HG03575 (cell line): ENCODE results near the gene NUP58.
A peak's percentile ranks its signal among the peaks of the same experiment; 100 is the strongest.
"Not testable (repeated sequence)": the region's sequence is repeated elsewhere in the genome, so short reads cannot be mapped to it uniquely, and the experiment has no call there.

Source experiments
- ATAC-seq: cut with Tn5 transposase; IDR thresholded peaks from one replicate; pipeline ENCODE4 v1.9.1; 2021; ENCODE audit not compliant: unreplicated experiment, insufficient number of reproducible peaks, low FRiP score; ENCODE audit errors: extremely low read depth

NUP58 gene

GRCh38 chr13:25295701-25296100 lies 5.7 kb upstream of the NUP58 start:
- no peak for ATAC-seq

- peak; percentile 6 for ATAC-seq
Observed at GRCh38 chr13:25300861-25301346, 521 bp upstream of the NUP58 start.

GRCh38 chr13:25302121-25302520 lies 696 bp downstream of the NUP58 start:
- no peak for ATAC-seq

GRCh38 chr13:25306671-25307464 lies 5.4 kb downstream of the NUP58 start:
- no peak for ATAC-seq

- ATAC-seq, result no peak
Observed at GRCh38 chr13:25310891-25311290, 9.5 kb downstream of the NUP58 start.

GRCh38 chr13:25318946-25319345 lies 17.5 kb downstream of the NUP58 start:
- not testable (repeated sequence) for ATAC-seq

GRCh38 chr13:25319771-25320170 lies 18.3 kb downstream of the NUP58 start:
- no peak for ATAC-seq

- no peak for ATAC-seq
Observed at GRCh38 chr13:25324100-25324499, 22.7 kb downstream of the NUP58 start.

GRCh38 chr13:25329706-25330105 lies 28.3 kb downstream of the NUP58 start:
- ATAC-seq, result no peak

- no peak for ATAC-seq
Observed at GRCh38 chr13:25330541-25330940, 29.1 kb downstream of the NUP58 start.

- ATAC-seq, result no peak
Observed at GRCh38 chr13:25335856-25336255, 34.4 kb downstream of the NUP58 start.

- no peak for ATAC-seq
Observed at GRCh38 chr13:25345576-25345975, 44.2 kb downstream of the NUP58 start.

GRCh38 chr13:25347151-25347550 lies 45.7 kb downstream of the NUP58 start:
- ATAC-seq, result no peak

- no peak for ATAC-seq
Observed at GRCh38 chr13:25351404-25351803, 50.0 kb downstream of the NUP58 start.

- ATAC-seq, result no peak
Observed at GRCh38 chr13:25352230-25352629, 50.8 kb downstream of the NUP58 start.

GRCh38 chr13:25352806-25353205 lies 51.4 kb downstream of the NUP58 start:
- no peak for ATAC-seq

- ATAC-seq, result no peak
Observed at GRCh38 chr13:25353344-25353743, 51.9 kb downstream of the NUP58 start.

GRCh38 chr13:25354377-25354776 lies 53.0 kb downstream of the NUP58 start:
- ATAC-seq, result no peak

GRCh38 chr13:25360443-25360842 lies 59.0 kb downstream of the NUP58 start:
- not testable (repeated sequence) for ATAC-seq

GRCh38 chr13:25365720-25366235 lies 64.4 kb downstream of the NUP58 start:
- no peak for ATAC-seq
